Measurements from ENCODE around the gene NSL1.
A peak's percentile ranks its signal among the peaks of the same experiment; 100 is the strongest.
"Not testable (repeated sequence)": the region's sequence is repeated elsewhere in the genome, so short reads cannot be mapped to it uniquely, and the experiment has no call there.

Gene NSL1, protein sequence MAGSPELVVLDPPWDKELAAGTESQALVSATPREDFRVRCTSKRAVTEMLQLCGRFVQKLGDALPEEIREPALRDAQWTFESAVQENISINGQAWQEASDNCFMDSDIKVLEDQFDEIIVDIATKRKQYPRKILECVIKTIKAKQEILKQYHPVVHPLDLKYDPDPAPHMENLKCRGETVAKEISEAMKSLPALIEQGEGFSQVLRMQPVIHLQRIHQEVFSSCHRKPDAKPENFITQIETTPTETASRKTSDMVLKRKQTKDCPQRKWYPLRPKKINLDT

DNA sequence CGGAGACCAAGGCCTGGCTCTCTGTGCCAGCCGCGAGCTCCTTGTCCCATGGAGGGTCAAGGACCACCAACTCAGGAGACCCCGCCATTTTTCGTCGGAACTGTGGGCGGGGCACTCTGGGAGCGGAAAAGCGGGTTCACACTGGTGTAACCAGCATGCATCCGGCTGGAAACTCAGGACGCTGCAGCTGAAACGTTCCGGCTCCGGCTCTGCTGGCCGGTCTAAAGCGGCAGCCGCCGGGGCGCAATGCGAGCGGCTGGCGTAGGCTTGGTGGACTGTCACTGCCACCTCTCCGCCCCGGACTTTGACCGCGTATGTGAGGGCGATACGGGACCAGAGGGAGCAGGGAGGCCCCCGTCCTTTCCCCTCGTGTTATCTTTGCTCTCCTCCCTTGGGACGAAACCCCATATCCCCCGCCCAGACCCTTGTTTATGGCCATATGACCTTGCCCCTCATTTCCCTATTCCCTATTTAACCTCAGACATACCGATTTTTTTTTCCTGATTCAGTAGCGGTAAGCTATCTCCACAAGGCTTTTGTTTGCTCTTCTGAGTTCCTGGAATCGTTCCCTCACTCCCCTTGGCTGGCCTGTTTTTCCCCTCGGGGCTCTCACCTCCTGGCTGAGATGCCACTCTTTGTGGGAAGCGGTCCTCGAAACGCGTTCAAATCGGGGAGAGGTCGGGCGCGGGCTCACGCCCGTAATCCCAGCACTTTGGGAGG lies at the start of gene NSL1, which contains the start of gene TATDN3:
Gene NSL1 (minus strand): TSS at position 102 of the 720 bp plus-strand sequence. CDS start 14 bp downstream, at position 88.
Gene TATDN3 (plus strand): TSS at position 219 of the 720 bp plus-strand sequence. CDS start 28 bp downstream, at position 247.
- Histone ChIP-seq H3K27me3 (ENCODE audit: control insufficient read depth in 1 of 2, insufficient read depth in 2 of 2, low read length in 2 of 2) (no peaks in the 10 kb centered on the region), H3K4me3 (ENCODE audit: low read depth in 1 of 2, low read length in 2 of 2) (peak within 1 kb of the TSS; percentile 91 to 100), H3K9me3 (ENCODE audit: control insufficient read depth in 1 of 2, low read length in 2 of 2) (no peaks in the 10 kb centered on the region), H3K9ac (ENCODE audit: low read depth in 1 of 2, low read length in 2 of 2) (peak within 1 kb of the TSS; percentile 90 to 98), H3K36me3 (ENCODE audit: control insufficient read depth in 1 of 2, insufficient read depth in 2 of 2, low read length in 2 of 2) (peaks cover 0 to 6% of the 10 kb centered on the region in 2 donors), H3K4me1 (ENCODE audit: control insufficient read depth in 1 of 2, insufficient read depth in 2 of 2, low read length in 2 of 2) (peaks cover 9 to 19% of the 10 kb centered on the region in 2 donors), H3K27ac (ENCODE audit: low read depth, low read length) (peak within 1 kb of the TSS; percentile 87)

DNA sequence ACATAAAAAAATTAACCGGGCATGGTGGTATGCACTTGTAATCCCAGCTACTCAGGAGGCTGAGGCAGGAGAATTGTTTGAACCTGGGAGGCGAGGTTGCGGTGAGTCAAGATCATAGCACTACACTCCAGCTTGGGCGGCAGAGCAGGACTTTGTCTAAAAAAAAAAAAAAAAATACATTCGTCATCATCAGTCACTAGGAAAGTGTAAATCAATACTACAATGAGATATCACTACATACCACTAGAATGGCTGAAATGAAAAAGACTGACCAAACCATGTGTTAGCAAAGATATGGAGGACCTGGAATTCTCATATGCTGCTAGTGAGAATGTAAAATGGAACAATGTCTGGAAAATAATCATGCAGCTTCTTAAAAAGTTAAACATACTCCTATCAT lies 46.6 kb upstream of the NSL1 start:
- Histone ChIP-seq H3K27ac (ENCODE audit: low read depth, low read length) (no peak overlapping the region), H3K36me3 (ENCODE audit: control insufficient read depth in 1 of 2, insufficient read depth in 2 of 2, low read length in 2 of 2) (no peaks in the 10 kb centered on the region), H3K4me3 (ENCODE audit: low read depth in 1 of 2, low read length in 2 of 2) (no peak overlapping the region), H3K27me3 (ENCODE audit: control insufficient read depth in 1 of 2, insufficient read depth in 2 of 2, low read length in 2 of 2) (no peaks in the 10 kb centered on the region), H3K9ac (ENCODE audit: low read depth in 1 of 2, low read length in 2 of 2) (no peak overlapping the region), H3K9me3 (ENCODE audit: control insufficient read depth in 1 of 2, low read length in 2 of 2) (no peaks in the 10 kb centered on the region), H3K4me1 (ENCODE audit: control insufficient read depth in 1 of 2, insufficient read depth in 2 of 2, low read length in 2 of 2) (peaks cover 0 to 1% of the 10 kb centered on the region in 2 donors)

DNA sequence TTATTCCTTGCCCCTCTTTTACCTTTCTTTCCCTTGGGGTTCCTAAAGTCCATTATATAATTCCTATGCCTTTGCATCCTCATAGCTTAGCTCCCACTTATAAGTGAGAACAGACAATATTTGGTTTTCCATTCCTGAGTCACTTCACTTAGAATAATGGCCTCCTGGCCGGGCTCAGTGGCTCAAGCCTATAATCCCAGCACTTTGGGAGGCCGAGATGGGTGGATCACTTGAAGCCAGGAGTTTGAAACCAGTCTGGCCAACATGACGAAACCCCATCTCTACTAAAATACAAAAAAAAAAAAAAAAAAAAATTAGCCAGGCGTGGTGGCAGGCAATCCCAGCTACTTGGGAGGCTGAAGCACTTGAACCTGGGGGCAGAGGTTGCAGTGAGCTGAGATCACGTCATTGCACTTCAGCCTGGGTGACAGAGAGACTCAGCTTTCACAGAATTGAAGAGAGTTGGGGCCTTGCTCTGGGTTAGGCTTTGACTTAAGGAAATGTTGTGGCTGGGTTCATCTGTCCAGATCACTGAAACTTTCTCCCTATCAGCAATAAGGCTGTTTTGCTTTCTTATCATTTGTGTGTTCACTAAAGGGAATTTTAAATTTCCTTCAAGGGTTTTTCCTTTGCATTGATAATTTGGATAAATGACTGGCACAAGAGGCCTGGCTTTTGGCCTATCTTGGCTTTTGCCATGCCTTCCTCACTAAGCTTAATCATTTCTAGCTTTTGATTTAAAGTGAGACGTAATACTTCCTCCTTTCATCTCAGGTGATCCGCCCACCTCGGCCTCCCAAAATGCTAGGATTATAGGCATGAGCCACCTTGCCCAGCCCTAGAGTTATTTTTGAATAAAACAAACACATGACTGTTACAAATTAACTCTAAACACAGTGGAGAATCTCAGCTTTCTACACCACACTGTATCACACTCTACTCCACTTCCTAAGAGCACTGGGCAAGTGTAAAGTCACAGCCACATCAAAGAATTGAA lies 41.9 kb upstream of the NSL1 start:
- H3K4me3 ChIP-seq (ENCODE audit: low read depth in 1 of 2, low read length in 2 of 2); H3K9me3 ChIP-seq (ENCODE audit: control insufficient read depth in 1 of 2, low read length in 2 of 2); H3K36me3 ChIP-seq (ENCODE audit: control insufficient read depth in 1 of 2, insufficient read depth in 2 of 2, low read length in 2 of 2); H3K9ac ChIP-seq (ENCODE audit: low read depth in 1 of 2, low read length in 2 of 2); H3K4me1 ChIP-seq (ENCODE audit: control insufficient read depth in 1 of 2, insufficient read depth in 2 of 2, low read length in 2 of 2); H3K27me3 ChIP-seq (ENCODE audit: control insufficient read depth in 1 of 2, insufficient read depth in 2 of 2, low read length in 2 of 2): not testable (repeated sequence)
- H3K27ac ChIP-seq (ENCODE audit: low read depth, low read length): peak overlapping the region; percentile 20

DNA sequence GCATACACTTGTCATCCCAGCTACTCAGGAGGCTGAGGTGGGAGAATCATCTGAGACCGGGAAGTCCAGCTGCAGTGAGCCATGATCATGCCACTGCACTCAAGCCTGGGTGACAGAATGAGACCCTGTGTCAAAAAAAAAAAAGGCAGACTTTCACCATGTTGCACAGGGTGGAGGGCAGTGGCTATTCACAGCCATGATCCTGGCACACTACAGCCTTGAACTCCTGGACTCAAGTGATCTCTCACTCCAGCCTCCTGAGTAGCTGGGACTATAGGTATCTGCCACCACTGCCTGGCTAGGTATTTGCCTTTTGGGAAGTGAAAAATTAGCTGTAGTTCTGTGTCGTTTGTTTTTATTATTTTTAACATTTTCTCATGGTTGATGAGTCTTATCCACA lies 36.8 kb upstream of the NSL1 start:
- Histone ChIP-seq H3K9me3 (ENCODE audit: control insufficient read depth in 1 of 2, low read length in 2 of 2) (peaks cover 15 to 18% of the 10 kb centered on the region in 2 donors), H3K36me3 (ENCODE audit: control insufficient read depth in 1 of 2, insufficient read depth in 2 of 2, low read length in 2 of 2) (no peaks in the 10 kb centered on the region), H3K27me3 (ENCODE audit: control insufficient read depth in 1 of 2, insufficient read depth in 2 of 2, low read length in 2 of 2) (no peaks in the 10 kb centered on the region), H3K4me1 (ENCODE audit: control insufficient read depth in 1 of 2, insufficient read depth in 2 of 2, low read length in 2 of 2) (peaks cover 15 to 24% of the 10 kb centered on the region in 2 donors), H3K27ac (ENCODE audit: low read depth, low read length) (no peak overlapping the region), H3K9ac (ENCODE audit: low read depth in 1 of 2, low read length in 2 of 2) (no peak overlapping the region), H3K4me3 (ENCODE audit: low read depth in 1 of 2, low read length in 2 of 2) (no peak overlapping the region)

DNA sequence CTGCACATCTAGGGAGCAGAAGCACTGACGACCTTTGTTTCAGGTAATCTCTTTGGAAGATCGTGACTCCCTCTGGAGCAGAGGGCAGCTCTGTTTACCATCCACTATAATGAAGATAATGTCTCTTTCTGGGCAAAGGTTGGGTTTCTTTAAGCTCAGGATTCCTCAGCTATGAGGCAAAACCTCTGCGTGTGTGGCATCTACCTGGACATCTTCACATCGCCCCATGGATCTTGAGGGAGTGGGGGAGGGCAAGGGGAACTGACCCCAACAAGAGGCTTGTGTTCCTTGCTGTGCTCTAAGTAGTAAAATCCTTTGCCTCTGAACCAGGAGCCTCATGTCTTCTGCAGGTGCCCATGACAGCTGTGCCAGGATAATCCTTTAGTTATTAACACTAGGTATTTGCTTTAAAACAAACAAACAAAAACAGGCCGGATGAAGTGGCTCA lies 36.3 kb upstream of the NSL1 start:
- no peak overlapping the region for H3K4me3 ChIP-seq (ENCODE audit: low read depth in 1 of 2, low read length in 2 of 2)
- H3K4me1 ChIP-seq (ENCODE audit: control insufficient read depth in 1 of 2, insufficient read depth in 2 of 2, low read length in 2 of 2): peaks cover 15 to 20% of the 10 kb centered on the region in 2 donors
- no peaks in the 10 kb centered on the region for H3K27me3 ChIP-seq (ENCODE audit: control insufficient read depth in 1 of 2, insufficient read depth in 2 of 2, low read length in 2 of 2)
- peaks cover 15 to 18% of the 10 kb centered on the region in 2 donors for H3K9me3 ChIP-seq (ENCODE audit: control insufficient read depth in 1 of 2, low read length in 2 of 2)
- no peak overlapping the region for H3K27ac ChIP-seq (ENCODE audit: low read depth, low read length)
- no peaks in the 10 kb centered on the region for H3K36me3 ChIP-seq (ENCODE audit: control insufficient read depth in 1 of 2, insufficient read depth in 2 of 2, low read length in 2 of 2)
- no peak overlapping the region for H3K9ac ChIP-seq (ENCODE audit: low read depth in 1 of 2, low read length in 2 of 2)

DNA sequence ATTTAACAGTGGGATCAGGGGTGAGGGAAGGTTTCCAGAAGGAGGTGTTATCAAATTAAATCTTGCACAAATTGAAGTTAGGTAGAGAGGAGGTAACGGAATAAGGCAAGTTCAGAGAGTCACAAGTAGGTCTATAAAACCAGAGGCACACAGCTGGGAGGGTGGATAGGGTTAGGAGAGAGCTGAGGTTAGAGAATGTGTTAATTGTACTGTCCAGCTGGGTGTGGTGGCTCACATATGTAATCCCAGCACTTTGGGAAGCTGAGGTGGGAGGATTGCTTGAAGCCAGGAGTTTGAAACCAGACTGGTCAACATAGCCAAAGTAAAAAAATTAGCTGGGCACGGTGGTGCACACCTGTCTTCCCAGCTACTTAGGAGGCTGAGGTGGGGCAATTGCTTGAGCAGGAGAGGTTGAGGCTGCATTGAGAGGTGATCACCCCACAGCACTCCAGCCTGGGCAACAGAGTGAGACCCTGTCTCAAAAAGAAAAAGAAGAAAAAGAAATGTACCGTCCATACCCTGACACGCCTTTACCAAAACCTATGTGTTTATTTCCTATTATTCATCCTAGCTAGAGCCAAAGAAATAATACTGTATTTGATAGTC lies 35.7 kb upstream of the NSL1 start:
- Histone ChIP-seq H3K36me3 (ENCODE audit: control insufficient read depth in 1 of 2, insufficient read depth in 2 of 2, low read length in 2 of 2) (no peaks in the 10 kb centered on the region), H3K4me1 (ENCODE audit: control insufficient read depth in 1 of 2, insufficient read depth in 2 of 2, low read length in 2 of 2) (peaks cover 15% of the 10 kb centered on the region in 2 donors), H3K27me3 (ENCODE audit: control insufficient read depth in 1 of 2, insufficient read depth in 2 of 2, low read length in 2 of 2) (no peaks in the 10 kb centered on the region), H3K9ac (ENCODE audit: low read depth in 1 of 2, low read length in 2 of 2) (no peak overlapping the region), H3K9me3 (ENCODE audit: control insufficient read depth in 1 of 2, low read length in 2 of 2) (peaks cover 15 to 18% of the 10 kb centered on the region in 2 donors), H3K4me3 (ENCODE audit: low read depth in 1 of 2, low read length in 2 of 2) (no peak overlapping the region), H3K27ac (ENCODE audit: low read depth, low read length) (no peak overlapping the region)

DNA sequence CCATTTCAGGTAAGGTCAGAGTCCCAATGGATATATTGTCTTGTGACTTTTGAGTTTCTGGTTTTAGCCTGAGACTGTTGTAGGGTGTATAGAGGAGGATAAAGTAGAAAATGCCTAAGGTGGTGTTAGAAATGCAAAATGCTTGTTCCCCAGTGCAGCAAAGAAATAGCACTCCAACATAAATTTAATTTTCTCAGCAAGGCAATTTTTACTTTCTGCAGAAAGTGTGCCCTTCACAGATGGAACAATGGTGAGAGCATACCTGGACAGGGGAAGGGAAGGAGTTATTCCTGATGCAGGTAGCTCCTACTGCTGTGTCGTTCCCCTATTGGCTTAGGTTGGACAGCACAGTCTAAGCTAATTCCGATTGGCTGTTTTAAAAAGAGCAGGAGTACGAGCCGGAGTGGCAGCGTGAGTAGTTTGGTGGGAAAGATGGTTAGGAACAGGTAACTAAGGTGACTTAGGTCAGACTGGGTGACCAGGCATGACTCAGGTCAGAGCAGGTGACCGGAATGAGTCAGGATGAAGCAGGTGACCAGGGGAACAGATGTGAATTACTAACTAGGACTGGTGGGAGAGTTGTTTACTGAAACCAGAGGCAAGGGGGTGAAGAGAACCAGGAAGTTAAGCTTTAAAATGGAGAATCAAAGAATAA lies 34.3 kb upstream of the NSL1 start:
- H3K27me3 ChIP-seq (ENCODE audit: control insufficient read depth in 1 of 2, insufficient read depth in 2 of 2, low read length in 2 of 2): no peaks in the 10 kb centered on the region
- H3K9ac ChIP-seq (ENCODE audit: low read depth in 1 of 2, low read length in 2 of 2): no peak overlapping the region
- peaks cover 15 to 18% of the 10 kb centered on the region in 2 donors for H3K9me3 ChIP-seq (ENCODE audit: control insufficient read depth in 1 of 2, low read length in 2 of 2)
- H3K4me3 ChIP-seq (ENCODE audit: low read depth in 1 of 2, low read length in 2 of 2): no peak overlapping the region
- peaks cover 15% of the 10 kb centered on the region in 2 donors for H3K4me1 ChIP-seq (ENCODE audit: control insufficient read depth in 1 of 2, insufficient read depth in 2 of 2, low read length in 2 of 2)
- no peak overlapping the region for H3K27ac ChIP-seq (ENCODE audit: low read depth, low read length)
- no peaks in the 10 kb centered on the region for H3K36me3 ChIP-seq (ENCODE audit: control insufficient read depth in 1 of 2, insufficient read depth in 2 of 2, low read length in 2 of 2)

DNA sequence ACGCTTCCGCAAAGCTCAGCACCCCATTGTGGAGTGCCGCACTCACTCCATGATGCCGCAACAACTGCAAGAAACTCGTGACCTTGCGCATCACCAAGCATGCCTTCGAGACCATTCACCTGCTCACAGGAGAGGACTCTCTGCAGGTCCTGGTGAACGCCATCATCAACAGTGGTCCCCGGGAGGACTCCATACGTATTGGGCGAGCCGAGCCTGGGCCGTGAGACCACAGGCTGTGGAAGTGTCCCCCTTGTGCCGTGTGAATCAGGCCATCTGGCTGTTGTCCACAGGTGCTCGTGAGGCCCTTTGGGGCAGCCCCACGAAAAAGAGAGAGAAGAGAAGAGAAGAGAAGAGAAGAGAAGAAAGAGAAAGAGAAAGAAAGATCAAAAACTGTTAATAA lies 32.6 kb upstream of the NSL1 start:
- H3K4me3 ChIP-seq (ENCODE audit: low read depth in 1 of 2, low read length in 2 of 2): no peak overlapping the region
- H3K36me3 ChIP-seq (ENCODE audit: control insufficient read depth in 1 of 2, insufficient read depth in 2 of 2, low read length in 2 of 2): no peaks in the 10 kb centered on the region
- peaks cover 15 to 22% of the 10 kb centered on the region in 2 donors for H3K4me1 ChIP-seq (ENCODE audit: control insufficient read depth in 1 of 2, insufficient read depth in 2 of 2, low read length in 2 of 2)
- no peak overlapping the region for H3K9ac ChIP-seq (ENCODE audit: low read depth in 1 of 2, low read length in 2 of 2)
- H3K27ac ChIP-seq (ENCODE audit: low read depth, low read length): no peak overlapping the region
- H3K27me3 ChIP-seq (ENCODE audit: control insufficient read depth in 1 of 2, insufficient read depth in 2 of 2, low read length in 2 of 2): no peaks in the 10 kb centered on the region
- peaks cover 15 to 18% of the 10 kb centered on the region in 2 donors for H3K9me3 ChIP-seq (ENCODE audit: control insufficient read depth in 1 of 2, low read length in 2 of 2)

DNA sequence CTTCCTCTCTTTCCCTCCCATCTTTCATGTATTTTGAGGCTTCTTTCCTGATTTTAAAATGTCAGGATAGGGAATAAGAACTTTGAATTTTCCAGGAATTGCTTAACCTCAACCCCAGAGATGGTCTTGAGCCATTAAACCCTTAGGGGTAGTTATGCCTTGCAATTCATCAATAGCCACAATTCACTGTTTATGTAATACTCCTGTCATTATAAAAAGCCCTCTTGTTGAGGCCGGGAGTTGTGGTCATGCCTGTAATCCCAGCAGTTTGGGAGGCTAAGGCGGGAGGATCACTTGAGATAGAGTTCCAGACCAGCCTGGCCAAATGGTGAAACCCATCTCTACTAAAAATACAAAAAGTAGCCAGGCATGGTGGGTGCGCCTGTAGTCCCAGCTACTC lies 31.4 kb upstream of the NSL1 start:
- Histone ChIP-seq H3K36me3 (ENCODE audit: control insufficient read depth in 1 of 2, insufficient read depth in 2 of 2, low read length in 2 of 2) (no peaks in the 10 kb centered on the region), H3K9me3 (ENCODE audit: control insufficient read depth in 1 of 2, low read length in 2 of 2) (peaks cover 15 to 18% of the 10 kb centered on the region in 2 donors), H3K4me3 (ENCODE audit: low read depth in 1 of 2, low read length in 2 of 2) (no peak overlapping the region), H3K27ac (ENCODE audit: low read depth, low read length) (no peak overlapping the region), H3K4me1 (ENCODE audit: control insufficient read depth in 1 of 2, insufficient read depth in 2 of 2, low read length in 2 of 2) (peaks cover 9 to 16% of the 10 kb centered on the region in 2 donors), H3K27me3 (ENCODE audit: control insufficient read depth in 1 of 2, insufficient read depth in 2 of 2, low read length in 2 of 2) (no peaks in the 10 kb centered on the region), H3K9ac (ENCODE audit: low read depth in 1 of 2, low read length in 2 of 2) (no peak overlapping the region)

Measured in duodenal mucosa (tissue), 2 donors.